ENCODE results near the gene ASXL1.

Gene ASXL1

DNA sequence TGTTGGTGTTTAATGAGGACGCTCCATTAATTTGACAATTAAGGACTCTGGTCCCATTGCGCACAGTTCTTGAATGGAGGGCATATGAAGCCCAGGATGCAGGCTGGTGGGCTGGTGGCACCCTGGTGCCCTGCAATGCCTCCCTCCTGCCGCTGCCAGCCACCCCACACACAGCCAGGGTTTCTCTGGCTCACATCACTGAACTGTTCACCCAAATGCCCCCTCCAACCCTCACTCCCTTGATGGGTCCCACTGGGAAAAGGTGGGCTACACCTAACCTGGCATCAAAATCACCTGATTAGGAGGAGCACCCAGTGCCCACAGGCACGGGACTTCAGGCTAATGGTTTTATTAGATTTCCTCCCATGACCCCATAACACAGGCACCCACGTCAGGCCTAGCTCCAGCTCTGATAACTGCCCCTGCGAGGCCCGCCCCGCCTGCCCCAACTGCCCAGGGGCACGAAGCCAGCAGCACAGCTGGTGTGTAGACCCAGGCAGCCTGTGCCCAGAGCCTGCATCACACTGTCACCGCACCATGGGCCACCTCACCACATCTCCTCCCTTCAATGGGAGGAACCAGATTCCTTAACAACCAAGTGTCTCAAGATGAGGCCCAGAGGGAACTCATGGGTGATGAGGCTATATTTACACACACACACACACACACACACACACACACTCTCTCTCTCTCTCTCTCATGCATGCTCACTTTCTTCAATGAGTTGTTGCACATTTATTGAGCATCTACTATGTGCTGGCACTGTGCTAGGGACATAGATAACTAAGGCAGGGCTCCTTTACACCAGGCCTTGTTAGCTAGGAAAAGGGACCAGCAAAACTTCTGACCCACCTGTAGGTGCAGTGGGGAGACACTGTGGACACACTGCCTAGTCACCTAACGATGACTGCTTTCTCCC is 119.7 kb downstream of the ASXL1 start (continued):
- TF ChIP-seq, protein P1, sequence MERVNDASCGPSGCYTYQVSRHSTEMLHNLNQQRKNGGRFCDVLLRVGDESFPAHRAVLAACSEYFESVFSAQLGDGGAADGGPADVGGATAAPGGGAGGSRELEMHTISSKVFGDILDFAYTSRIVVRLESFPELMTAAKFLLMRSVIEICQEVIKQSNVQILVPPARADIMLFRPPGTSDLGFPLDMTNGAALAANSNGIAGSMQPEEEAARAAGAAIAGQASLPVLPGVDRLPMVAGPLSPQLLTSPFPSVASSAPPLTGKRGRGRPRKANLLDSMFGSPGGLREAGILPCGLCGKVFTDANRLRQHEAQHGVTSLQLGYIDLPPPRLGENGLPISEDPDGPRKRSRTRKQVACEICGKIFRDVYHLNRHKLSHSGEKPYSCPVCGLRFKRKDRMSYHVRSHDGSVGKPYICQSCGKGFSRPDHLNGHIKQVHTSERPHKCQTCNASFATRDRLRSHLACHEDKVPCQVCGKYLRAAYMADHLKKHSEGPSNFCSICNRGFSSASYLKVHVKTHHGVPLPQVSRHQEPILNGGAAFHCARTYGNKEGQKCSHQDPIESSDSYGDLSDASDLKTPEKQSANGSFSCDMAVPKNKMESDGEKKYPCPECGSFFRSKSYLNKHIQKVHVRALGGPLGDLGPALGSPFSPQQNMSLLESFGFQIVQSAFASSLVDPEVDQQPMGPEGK (CRISPR knock-in tag; IDR thresholded peaks at IDR 0.05; ENCODE audit: borderline replicate concordance), result no peak
- TF ChIP-seq ZFP30 (CRISPR knock-in tag; IDR thresholded peaks at IDR 0.05), result no peak
- TF ChIP-seq OSR1 (CRISPR knock-in tag; IDR thresholded peaks at IDR 0.05), result no peak
- no peak for TF ChIP-seq ZFP3 (CRISPR knock-in tag; IDR thresholded peaks at IDR 0.05)
- no peak for TF ChIP-seq SNAI2 (CRISPR knock-in tag; IDR thresholded peaks at IDR 0.05)
- no peak for TF ChIP-seq RARB (CRISPR knock-in tag; IDR thresholded peaks at IDR 0.05)
- TF ChIP-seq GLIS3 (CRISPR knock-in tag; IDR thresholded peaks at IDR 0.05), result no peak
- TF ChIP-seq TCF4 (CRISPR knock-in tag; IDR thresholded peaks at IDR 0.05; ENCODE audit: borderline replicate concordance), result no peak
- TF ChIP-seq ZNF565 (CRISPR knock-in tag; conservative IDR thresholded peaks at IDR 0.05; ENCODE audit: low read depth), result no peak

DNA sequence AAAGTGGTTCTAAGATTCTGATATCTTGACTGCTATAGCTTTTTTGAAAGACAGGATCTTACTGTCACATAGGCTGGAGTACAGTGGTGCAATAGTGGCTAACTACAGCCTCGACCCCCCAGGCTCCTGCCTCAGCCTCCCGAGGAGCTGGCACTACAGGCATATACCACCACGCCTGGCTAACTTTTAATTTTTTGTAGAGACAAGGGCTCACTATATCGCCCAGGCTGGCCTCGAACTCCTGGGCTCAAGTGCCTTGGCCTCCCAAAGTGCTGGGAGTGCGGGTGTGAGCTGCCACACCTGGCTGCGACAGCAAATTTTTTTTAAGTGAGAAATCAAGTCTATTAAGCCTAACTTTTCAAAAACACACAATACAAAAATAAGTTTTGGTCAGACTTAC is 120.4 kb downstream of the ASXL1 start:
- no peak for TF ChIP-seq ARNTL (CRISPR knock-in tag; IDR thresholded peaks at IDR 0.05; ENCODE audit: borderline replicate concordance, low read depth)
- TF ChIP-seq ZNF8 (CRISPR knock-in tag; IDR thresholded peaks at IDR 0.05), result no peak
- TF ChIP-seq, protein P2, sequence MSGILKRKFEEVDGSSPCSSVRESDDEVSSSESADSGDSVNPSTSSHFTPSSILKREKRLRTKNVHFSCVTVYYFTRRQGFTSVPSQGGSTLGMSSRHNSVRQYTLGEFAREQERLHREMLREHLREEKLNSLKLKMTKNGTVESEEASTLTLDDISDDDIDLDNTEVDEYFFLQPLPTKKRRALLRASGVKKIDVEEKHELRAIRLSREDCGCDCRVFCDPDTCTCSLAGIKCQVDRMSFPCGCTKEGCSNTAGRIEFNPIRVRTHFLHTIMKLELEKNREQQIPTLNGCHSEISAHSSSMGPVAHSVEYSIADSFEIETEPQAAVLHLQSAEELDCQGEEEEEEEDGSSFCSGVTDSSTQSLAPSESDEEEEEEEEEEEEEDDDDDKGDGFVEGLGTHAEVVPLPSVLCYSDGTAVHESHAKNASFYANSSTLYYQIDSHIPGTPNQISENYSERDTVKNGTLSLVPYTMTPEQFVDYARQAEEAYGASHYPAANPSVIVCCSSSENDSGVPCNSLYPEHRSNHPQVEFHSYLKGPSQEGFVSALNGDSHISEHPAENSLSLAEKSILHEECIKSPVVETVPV (CRISPR knock-in tag; IDR thresholded peaks at IDR 0.05), result no peak
- TF ChIP-seq ISL1 (CRISPR knock-in tag; IDR thresholded peaks at IDR 0.05), result no peak
- ATAC-seq, result no peak

DNA sequence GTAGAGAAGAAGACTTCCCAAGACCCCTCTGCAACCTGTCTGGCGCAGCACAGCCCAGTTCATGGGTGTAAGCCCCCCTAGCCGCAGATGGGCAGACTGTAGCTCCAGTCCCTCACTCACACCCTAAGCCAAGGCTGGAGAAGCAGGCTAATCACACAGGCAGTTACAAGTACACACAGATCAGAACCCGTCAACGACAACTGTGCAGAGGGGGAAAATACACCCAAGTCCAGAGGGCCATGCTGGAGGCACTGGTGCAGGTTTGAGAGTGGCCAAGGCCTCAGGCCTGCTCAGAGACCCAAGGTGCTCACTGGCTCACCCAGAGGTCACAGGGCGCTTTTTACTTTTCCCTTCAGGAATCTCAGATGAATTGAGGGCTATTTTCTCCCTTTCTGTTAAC is 120.9 kb downstream of the ASXL1 start:
- no peak for TF ChIP-seq ESRRG (CRISPR knock-in tag; IDR thresholded peaks at IDR 0.05)
- TF ChIP-seq ZFP30 (CRISPR knock-in tag; IDR thresholded peaks at IDR 0.05), result no peak
- TF ChIP-seq ARNTL (CRISPR knock-in tag; IDR thresholded peaks at IDR 0.05; ENCODE audit: borderline replicate concordance, low read depth), result no peak
- TF ChIP-seq PPARA (CRISPR knock-in tag; IDR thresholded peaks at IDR 0.05; ENCODE audit: borderline replicate concordance), result no peak
- TF ChIP-seq SNAI2 (CRISPR knock-in tag; IDR thresholded peaks at IDR 0.05), result no peak
- TF ChIP-seq ZNF565 (CRISPR knock-in tag; conservative IDR thresholded peaks at IDR 0.05; ENCODE audit: low read depth), result no peak
- TF ChIP-seq ZFP3 (CRISPR knock-in tag; IDR thresholded peaks at IDR 0.05), result no peak
- ATAC-seq, result no peak

DNA sequence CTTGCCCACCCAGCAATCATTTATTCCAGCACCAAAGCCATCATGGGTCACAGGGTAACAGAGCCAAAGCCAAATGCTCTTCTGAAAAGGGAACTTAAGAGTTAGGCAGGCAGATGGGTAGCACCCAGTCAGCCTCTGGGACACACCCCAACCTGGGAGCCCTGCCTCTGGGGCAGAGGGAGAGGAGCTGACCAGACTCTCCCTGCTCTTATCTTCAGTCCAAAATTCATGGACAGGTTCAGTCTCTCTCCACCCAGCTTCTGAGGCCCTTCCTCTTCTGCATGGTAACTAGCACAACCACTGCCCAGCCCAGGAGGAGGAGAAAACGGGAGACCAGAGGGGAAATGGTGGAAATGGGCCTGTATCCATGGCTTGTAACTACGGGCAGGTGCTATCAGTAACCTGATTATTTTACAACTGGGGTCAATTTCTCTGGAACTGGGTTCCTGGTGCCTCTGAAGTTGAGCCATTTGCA is 121.6 kb downstream of the ASXL1 start:
- ATAC-seq, result no peak
- TF ChIP-seq ZNF8 (CRISPR knock-in tag; IDR thresholded peaks at IDR 0.05), result no peak
- no peak for TF ChIP-seq ARNTL (CRISPR knock-in tag; IDR thresholded peaks at IDR 0.05; ENCODE audit: borderline replicate concordance, low read depth)
- TF ChIP-seq GLIS3 (CRISPR knock-in tag; IDR thresholded peaks at IDR 0.05), result no peak
- TF ChIP-seq TOX (CRISPR knock-in tag; IDR thresholded peaks at IDR 0.05; ENCODE audit: borderline replicate concordance), result no peak
- TF ChIP-seq SNAI2 (CRISPR knock-in tag; IDR thresholded peaks at IDR 0.05), result no peak
- TF ChIP-seq RARB (CRISPR knock-in tag; IDR thresholded peaks at IDR 0.05), result no peak
- TF ChIP-seq, protein P3, sequence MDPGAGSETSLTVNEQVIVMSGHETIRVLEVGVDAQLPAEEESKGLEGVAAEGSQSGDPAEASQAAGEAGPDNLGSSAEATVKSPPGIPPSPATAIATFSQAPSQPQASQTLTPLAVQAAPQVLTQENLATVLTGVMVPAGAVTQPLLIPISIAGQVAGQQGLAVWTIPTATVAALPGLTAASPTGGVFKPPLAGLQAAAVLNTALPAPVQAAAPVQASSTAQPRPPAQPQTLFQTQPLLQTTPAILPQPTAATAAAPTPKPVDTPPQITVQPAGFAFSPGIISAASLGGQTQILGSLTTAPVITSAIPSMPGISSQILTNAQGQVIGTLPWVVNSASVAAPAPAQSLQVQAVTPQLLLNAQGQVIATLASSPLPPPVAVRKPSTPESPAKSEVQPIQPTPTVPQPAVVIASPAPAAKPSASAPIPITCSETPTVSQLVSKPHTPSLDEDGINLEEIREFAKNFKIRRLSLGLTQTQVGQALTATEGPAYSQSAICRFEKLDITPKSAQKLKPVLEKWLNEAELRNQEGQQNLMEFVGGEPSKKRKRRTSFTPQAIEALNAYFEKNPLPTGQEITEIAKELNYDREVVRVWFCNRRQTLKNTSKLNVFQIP (CRISPR knock-in tag; IDR thresholded peaks at IDR 0.05; ENCODE audit: borderline replicate concordance, low read depth), result no peak
- no peak for TF ChIP-seq ZFP3 (CRISPR knock-in tag; IDR thresholded peaks at IDR 0.05)
- TF ChIP-seq BACH2 (CRISPR knock-in tag; IDR thresholded peaks at IDR 0.05; ENCODE audit: borderline replicate concordance), result no peak
- TF ChIP-seq ZNF565 (CRISPR knock-in tag; conservative IDR thresholded peaks at IDR 0.05; ENCODE audit: low read depth), result no peak
- no peak for TF ChIP-seq ZFP30 (CRISPR knock-in tag; IDR thresholded peaks at IDR 0.05)
- TF ChIP-seq ZC3H10 (CRISPR knock-in tag; IDR thresholded peaks at IDR 0.05), result no peak
